GM19467 (cell line): ENCODE results near the gene PRND.
"Not testable (repeated sequence)": the region's sequence is repeated elsewhere in the genome, so short reads cannot be mapped to it uniquely, and the experiment has no call there.

Experiments used
- ATAC-seq: cut with Tn5 transposase; IDR thresholded peaks from one replicate; pipeline ENCODE4 v1.9.1; 2021; ENCODE audit warnings: mild to moderate bottlenecking, moderate library complexity; ENCODE audit not compliant: unreplicated experiment

Gene PRND, protein sequence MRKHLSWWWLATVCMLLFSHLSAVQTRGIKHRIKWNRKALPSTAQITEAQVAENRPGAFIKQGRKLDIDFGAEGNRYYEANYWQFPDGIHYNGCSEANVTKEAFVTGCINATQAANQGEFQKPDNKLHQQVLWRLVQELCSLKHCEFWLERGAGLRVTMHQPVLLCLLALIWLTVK

DNA sequence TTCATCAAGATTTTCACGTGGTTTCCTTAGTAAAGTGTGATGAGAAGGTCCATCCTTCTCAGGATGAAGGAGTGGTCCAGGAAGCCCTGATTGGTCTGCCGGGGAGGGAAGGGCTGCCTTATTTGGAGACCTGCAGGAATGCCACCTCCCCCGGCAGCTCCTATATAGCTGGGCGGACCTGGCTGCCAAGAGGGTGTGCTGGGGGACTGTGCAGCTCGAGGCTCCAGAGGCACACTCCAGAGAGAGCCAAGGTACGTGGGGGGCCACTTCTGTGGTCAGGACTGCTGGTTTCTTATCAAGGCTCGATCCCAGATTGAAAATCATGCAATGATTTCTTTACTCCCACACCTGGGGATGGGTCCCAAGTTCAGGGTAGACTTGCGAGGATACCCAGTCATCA lies at the start of gene PRND:
TSS of gene PRND (plus strand) at position 191 of the 400 bp plus-strand sequence. CDS start 2,643 bp downstream, outside the sequence.
- ATAC-seq: no peak

DNA sequence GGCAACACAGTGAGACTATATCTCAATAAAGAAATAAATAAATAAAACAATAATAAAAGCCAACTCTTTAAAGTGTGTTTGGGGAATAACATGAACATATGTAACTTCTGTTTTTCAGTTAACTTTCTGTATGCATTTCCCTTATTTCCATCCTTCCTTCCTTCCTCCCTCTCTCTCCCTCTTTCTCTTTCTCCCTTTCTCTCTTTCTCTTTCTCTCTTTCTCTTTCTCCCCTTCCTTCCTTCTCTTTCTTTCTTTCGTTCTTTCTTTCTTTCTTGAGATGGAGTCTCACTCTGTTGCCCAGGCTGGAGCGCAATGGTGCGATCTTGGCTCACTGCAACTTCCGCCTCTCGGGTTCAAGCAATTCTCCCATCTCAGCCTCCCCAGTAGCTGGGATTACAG lies 48.8 kb upstream of the PRND start:
- no peak for ATAC-seq

DNA sequence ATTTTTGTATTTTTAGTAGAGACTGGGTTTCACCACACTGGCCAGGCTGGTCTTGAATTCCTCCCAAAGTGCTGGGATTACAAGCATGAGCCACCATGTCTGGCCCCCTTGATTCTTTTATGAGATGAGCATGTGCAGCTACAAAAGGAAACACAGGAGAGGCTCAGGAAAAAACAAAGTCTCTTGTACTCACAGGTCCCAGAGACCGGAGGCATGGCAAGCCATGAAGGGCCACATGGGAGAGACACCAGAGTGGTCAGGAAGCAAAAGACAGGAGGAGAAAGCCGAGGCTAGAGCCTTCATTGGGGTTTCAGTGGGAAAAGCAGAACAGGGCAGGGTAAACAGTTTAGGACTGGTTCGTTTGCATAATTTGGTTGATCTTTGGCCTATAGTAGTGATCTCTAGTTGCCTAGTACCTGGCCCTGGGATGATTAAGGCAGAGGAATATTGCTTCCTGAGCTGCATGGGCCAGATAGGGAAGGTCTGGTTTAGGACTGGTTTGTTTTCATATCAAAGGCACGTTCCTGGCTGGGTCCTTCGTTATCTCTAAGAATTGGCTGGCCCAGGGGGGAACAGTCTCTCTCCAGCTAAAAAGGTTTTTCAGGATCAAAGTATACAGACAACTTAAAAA lies 48.2 kb upstream of the PRND start:
- ATAC-seq: no peak

DNA sequence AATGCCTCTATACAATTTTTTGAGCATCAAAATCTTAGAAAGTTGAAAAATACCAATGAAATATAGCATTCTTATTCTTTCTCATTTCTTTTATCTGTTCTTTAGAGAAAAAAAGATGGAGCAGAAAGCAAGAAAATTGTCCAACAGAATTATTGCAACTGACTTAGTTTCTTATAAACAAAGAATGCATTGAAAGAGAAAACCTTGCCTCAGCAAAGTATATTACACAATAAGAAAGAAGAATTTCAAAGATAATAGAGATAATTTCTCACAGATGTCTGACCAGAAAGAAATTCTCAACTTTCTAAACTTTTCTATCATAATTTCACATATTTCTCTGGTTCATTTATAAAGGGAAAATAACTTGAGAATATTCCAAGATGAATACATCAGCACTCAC lies 47.0 kb upstream of the PRND start:
- ATAC-seq: no peak

DNA sequence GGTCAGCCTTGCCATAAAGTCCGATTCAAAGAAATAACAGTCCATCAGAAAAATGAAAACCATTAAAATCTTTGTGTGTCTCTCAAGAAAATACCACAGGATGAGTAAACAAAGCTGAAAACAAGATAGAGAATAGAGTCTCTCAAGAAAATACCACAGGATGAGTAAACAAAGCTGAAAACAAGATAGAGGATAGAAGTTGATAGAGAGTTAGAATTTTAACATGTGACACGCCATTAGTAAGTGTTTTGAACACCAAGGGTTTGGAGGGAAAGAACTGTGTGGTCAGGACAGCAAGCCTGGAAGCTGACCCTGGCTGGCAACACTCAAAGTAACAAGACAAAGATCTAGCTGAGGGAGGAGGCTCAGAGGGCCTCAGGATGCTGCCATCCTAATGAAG lies 43.9 kb upstream of the PRND start:
- ATAC-seq: no peak

DNA sequence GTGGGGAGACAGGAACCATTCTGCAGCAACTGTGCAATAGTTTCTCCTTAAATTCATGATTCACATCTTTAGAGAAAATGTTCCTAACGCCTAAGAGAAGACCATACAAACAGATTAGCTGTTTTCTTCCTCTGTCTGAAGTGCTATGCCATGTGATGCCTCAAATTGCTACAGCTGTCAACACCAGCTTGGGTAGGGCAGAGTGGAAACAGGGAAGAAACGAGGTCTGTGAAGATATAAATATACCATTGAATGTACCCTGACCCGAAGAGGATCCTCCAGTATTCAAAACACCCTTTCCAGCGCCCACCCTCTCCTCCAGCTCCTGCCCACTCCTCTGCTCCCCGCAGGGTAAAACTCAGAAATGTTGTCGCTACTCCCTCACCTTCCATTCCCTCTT lies 40.3 kb upstream of the PRND start:
- no peak for ATAC-seq

DNA sequence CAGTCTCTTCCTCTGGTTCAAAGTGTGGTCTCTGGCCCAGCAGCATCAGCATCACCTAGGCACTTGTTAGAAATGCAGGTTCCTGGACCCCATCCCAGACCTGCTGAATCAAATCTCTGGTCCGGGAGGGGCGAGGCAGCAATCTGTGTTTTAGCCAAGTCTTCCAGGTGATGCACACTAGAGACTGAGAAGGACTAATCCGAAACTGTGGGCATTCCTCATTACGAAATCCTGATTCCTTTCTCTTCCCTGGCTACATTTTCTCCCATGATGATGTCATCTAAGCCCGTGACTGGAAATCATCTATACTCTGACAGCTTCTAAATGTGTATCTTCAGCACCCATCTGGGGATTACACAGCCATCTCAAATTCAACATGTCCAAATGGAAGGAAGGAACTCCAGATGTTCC lies 39.7 kb upstream of the PRND start:
- no peak for ATAC-seq

DNA sequence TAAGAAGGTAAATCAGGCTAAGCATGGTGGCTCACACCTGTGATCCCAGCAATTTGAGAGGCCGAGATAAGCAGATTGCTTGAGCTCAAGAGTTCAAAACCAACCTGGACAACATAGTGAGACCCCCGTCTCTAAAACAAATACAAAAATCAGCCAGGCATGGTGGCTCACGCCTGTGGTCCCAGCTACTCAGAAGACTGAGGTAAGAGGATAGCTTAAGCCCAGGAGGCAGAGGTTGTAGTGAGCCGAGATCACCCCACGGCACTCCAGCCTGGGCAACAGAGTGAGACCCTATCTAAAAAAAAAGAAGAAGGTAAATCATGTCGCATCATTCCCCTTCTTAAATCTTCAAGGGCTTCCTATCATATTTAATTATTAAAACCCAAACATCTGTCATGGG lies 39.0 kb upstream of the PRND start:
- no peak for ATAC-seq

DNA sequence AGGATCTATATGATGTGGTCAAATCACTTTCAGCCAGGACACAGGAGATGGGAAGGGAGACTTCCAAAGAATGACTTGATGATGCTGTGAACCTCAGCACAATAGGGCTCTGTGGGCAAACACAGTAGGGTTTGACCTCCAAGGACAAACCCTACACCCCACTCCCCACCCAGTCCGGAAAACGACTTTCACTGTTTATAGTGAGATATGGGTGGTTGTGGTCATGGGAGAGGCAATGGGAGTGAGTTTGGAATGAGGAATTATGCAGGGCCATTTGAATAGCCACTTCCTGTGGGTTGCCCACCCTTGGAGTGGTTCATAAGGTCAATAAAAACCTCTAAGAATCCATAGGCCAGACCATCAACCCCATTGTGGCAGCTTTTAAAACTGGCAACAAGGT lies 38.4 kb upstream of the PRND start:
- no peak for ATAC-seq

DNA sequence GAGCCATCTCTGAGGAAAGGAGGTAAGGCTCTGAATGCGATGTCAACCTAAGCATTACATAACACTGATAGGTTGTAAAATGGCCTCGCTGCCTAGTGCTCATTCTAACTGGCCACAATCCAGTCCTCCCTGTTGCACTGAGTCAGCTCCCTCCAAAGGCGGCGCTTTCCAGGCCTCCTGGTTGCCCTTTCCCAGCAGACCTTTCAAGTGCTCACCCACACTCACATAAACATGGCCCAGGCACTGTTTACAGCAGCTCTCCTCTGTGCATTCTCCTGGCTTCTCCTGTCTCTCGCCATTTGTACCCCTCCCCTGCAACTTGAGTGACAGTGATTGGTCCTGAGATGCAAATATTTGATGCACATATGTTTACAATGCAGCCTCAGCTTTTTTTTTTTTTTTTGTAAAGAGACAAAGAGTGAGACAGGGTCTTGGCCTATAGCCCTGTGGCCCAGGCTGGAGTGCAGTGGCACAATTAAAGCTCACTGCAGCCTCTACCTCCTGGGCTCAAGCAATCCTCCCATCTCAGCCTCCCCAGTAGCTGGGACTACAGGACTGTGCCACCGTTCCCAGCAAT lies 36.8 kb upstream of the PRND start:
- no peak for ATAC-seq

DNA sequence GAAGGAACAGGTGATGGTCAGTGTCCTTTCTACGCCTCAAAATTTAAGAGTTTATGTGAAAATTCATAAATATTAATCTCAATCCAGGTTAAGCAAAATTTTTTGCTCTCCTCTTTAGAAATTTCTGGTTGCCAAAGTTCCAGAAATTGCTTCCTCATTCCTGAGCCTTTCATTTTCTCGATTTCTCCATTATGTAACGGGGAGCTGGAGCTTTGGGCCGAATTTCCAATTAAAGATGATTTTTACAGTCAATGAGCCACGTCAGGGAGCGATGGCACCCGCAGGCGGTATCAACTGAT lies 35.8 kb upstream of the PRND start:
- ATAC-seq: no peak

DNA sequence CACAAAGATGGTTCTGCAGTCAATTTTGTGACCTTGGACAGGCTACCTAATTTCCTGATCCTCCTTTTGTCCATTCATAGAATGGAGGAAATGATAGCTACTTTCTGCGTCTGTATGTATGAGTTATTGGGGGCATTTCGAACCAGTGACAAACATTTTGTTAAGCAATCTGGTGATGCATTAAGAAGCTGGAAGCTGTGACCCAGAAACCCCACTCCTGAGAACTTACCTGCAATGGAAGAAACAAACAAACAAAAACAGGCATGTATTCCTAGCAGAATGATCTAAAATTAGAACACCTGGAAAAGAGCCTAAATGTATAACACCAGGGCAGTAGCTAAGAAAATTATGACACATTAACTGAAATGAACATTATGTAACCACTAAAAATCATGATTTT lies 33.4 kb upstream of the PRND start:
- ATAC-seq: no peak

DNA sequence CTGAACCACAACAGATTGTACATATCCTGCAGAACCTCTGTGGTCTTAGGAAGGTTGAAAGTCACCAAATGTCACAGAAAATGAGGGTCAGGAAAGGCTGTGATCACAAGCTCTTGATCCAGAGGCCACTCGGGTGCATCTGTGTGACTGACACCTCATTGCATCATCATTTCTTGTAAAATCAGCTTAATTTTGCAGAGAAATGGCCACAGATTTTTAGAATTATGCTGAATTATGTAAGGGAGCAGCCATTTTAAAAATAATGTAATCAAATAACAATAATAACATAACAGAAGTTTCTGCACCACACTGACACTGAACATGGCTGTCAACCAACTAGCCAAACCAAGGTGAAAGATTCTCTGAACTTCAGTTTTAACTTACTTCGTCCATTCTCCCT lies 32.5 kb upstream of the PRND start:
- ATAC-seq: no peak

DNA sequence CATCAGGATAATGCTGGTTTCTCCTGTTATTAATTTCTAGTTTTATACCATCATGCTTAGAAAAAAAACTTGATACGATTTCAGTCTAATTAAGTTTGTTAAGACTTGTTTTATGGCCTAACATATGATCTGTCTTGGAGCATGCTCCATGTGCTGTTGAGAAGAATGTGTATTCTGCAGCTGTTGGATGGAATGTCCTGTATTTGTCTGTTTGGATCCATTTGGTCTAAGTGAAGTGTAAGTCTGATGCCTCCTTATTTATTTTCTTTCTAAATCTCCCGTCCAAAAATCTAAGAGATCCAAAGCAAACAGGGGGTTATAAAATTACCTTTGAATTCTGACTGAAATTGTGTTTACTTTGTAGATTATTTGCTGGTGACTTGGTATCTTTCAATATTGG lies 30.0 kb upstream of the PRND start:
- no peak for ATAC-seq

DNA sequence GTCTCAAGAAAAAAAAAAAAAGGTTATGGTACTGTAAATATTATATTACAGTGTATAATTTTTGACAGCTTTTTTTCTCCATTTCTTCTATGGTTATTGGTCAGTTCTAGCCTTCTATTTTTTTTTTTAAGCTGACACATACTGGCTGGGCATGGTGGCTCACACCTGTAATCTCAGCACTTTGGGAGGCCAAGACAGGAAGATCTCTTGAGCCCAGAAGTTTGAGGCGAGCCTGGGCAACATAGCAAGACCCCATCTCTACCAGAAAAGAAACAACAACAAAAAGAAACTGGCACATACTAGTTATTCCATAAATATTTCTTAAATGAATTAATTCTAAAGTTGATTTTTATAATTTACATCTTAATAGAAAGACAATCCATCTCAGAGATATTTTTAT lies 27.6 kb upstream of the PRND start:
- ATAC-seq: no peak

DNA sequence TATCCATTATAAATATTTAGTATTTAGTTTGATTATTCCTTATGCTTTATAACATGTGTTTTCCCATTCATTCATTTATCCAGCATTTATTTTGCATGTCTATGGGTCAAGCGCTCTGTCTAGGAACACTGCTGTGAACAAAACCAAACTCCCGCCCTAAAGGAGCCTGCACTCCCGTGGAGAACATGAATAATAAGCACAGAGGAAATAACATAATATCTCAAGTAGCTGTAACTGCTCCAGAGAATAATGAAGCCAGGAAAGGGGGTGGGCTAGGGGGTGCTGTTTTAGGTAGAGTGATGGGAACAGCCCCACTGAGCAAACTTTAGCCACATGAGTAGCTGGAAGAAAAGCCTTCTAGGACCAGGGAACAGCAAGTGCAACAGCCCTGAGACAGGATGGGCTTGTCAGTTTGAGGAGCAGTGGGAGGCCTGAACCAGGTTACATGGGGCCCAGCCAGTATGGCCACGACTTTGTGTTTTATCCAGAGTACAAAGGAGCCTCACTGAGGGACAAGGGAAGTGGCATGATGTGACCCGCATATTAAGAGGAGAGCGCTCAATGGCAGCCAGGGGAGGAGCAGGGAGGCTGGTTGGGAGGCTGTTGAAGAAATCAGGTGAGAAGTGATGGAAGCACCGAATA lies 24.4 kb upstream of the PRND start:
- ATAC-seq: no peak

DNA sequence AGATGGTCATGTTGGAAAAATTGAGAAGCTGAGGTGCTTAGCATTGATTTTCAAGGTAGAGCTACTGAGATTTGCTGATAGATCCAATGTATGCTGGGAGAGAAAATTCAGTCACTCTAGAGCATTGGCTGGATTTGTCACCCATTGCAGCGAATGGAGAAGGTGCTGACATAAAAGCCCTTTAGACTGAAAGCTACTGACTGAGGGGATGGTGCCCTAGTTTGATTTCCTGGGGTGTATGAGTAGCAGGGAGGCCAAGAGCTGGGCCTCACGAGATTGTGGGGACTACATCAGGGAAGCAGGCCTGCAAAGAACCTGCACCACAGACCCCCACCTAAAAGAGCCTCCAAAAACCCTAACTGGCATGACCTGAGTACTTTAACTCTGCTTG lies 23.9 kb upstream of the PRND start:
- ATAC-seq: no peak

DNA sequence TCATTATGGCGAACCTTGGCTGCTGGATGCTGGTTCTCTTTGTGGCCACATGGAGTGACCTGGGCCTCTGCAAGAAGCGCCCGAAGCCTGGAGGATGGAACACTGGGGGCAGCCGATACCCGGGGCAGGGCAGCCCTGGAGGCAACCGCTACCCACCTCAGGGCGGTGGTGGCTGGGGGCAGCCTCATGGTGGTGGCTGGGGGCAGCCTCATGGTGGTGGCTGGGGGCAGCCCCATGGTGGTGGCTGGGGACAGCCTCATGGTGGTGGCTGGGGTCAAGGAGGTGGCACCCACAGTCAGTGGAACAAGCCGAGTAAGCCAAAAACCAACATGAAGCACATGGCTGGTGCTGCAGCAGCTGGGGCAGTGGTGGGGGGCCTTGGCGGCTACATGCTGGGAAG lies 22.5 kb upstream of the PRND start:
- ATAC-seq: no peak

DNA sequence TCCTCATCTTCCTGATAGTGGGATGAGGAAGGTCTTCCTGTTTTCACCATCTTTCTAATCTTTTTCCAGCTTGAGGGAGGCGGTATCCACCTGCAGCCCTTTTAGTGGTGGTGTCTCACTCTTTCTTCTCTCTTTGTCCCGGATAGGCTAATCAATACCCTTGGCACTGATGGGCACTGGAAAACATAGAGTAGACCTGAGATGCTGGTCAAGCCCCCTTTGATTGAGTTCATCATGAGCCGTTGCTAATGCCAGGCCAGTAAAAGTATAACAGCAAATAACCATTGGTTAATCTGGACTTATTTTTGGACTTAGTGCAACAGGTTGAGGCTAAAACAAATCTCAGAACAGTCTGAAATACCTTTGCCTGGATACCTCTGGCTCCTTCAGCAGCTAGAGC lies 21.8 kb upstream of the PRND start:
- ATAC-seq: no peak

DNA sequence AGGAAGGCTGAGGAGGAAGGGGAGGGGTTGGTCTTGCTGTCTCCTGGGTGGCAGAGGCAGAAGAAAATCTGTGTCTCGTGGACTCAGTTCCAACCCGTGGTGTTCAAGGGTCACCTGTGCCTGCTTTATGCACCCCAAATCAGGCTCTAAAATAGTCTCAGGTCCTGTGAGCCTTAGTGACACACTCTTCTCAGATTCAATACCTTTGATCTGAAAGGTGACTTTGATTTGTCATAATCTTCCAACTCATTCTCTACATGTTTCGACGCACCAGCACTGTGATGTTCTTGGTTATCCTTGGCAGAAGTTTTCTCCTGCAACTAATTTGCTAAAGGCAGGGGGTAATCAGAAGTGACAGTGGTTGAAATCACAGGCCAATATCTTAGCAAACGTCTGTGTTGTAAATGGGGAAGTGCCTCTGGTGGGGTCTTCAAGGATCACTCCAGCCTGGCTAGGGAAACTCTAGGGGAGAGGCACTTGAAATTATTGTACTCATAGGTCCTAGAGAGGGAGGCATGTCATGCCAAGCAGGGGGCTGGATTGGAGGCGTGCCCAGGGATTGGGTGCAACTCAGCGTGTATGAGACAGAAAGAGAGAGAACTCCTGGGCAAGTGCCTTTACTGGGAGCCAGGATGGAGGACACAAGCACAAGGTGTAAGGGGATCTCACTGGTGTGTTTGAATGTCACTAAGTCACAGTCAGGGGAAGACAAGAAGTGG lies 19.0 kb upstream of the PRND start:
- ATAC-seq: no peak

DNA sequence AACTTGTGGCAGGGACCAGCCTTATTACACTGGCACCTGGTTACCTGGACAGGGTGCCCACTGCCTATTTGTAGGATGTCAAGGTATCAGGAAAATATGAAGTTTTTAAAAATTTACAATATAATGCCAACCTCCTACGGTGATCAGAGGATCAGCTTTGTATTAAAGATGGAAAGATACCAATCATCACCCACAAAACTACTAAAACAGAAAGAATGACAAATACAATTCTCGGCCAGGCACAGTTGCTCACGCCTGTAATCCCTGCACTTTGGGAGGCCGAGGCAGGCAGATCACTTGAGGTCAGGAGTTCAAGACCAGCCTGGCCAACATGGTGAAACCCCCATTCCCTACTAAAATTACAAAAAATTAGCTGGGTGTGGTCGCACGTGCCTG lies 18.4 kb upstream of the PRND start:
- no peak for ATAC-seq

DNA sequence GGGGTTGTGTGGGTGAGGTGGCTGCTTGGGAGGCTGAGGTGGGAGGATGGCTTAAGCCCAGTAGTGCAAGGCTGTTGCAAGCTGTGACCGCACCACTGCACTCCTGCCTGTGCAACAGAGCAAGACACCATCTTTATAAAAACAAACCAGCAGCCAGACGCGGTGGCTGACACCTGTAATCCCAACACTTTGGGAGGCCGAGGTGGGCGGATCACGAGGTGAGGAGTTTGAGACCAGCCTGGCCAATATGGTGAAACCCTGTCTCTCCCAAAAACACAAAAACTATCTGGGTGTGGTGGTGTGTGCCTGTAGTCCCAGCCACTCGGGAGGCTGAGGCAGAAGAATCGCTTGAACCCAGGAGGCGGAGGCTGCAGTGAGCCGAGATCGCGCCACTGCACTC lies 14.8 kb upstream of the PRND start:
- not testable (repeated sequence) for ATAC-seq
